ENCODE measurements around the gene MLNR. TPM values are rescaled to one million over a fixed set of nuclear protein-coding genes. Genes with fewer than 3 reads are reported as not detected.

Gene MLNR
- total RNA-seq, 2 experiments from 2014 or later = not detected

DNA sequence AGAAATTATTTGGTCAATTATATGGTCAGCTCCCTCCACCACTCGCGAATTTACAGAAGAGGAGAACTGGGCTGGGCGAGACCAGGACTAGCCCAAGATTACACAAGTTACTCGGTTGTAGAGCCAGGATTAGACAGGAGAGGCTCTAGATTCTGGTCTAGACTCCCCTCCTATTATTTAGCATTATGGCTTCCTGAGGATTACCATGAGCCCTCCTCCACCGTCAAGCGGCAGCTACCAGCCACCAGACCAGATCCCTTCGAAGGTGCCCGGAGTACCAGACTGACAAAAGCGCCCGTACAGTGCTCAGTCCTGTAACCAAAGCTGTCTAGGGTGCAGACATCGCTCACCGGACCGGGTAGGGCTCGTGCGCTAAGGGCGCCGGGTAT, 497 bp upstream of the MLNR start:
- no peaks in the 10 kb centered on the region for H4K20me1 ChIP-seq (ENCODE audit: insufficient read depth, low read length)
- H3K79me2 ChIP-seq (ENCODE audit: insufficient read depth, low read depth, low read length) = no peaks in the 10 kb centered on the region
- no peak for DNase-seq (ENCODE audit: low spot score)
- POLR2A ChIA-PET = no interaction called here
- H3K9me3 ChIP-seq (ENCODE audit: low read length) = no peaks in the 10 kb centered on the region
- H3K27ac ChIP-seq (ENCODE audit: low read depth, low read length, poor library complexity, severe bottlenecking) = no peak overlapping the region
- intact Hi-C loops (cut with micrococcal nuclease; ENCODE audit: unreplicated experiment) = no loop called here
- no peak overlapping the region for H3K4me2 ChIP-seq (ENCODE audit: low read length)
- BruUV-seq (replicated peaks) = no TSS peak
- H3K9me2 ChIP-seq (ENCODE audit: insufficient read depth, low read length) = no peaks in the 10 kb centered on the region
- H3K4me1 ChIP-seq (ENCODE audit: insufficient read depth, low read length, poor library complexity, severe bottlenecking) = peaks cover 8% of the 10 kb centered on the region
- CTCF ChIA-PET (ENCODE audit: unreplicated experiment) = no interaction called here
- H3K36me3 ChIP-seq (ENCODE audit: insufficient read depth, low read length) = no peaks in the 10 kb centered on the region
- no peak overlapping the region for H2AFZ ChIP-seq (ENCODE audit: low read length)
- no peak overlapping the region for H3K4me3 ChIP-seq (ENCODE audit: low read depth, low read length, poor library complexity, severe bottlenecking)
- no peak for TF ChIP-seq EZH2phosphoT487 (IDR thresholded peaks at IDR 0.05; ENCODE audit: borderline replicate concordance, low read depth, low read length)
- TF ChIP-seq, protein P1, sequence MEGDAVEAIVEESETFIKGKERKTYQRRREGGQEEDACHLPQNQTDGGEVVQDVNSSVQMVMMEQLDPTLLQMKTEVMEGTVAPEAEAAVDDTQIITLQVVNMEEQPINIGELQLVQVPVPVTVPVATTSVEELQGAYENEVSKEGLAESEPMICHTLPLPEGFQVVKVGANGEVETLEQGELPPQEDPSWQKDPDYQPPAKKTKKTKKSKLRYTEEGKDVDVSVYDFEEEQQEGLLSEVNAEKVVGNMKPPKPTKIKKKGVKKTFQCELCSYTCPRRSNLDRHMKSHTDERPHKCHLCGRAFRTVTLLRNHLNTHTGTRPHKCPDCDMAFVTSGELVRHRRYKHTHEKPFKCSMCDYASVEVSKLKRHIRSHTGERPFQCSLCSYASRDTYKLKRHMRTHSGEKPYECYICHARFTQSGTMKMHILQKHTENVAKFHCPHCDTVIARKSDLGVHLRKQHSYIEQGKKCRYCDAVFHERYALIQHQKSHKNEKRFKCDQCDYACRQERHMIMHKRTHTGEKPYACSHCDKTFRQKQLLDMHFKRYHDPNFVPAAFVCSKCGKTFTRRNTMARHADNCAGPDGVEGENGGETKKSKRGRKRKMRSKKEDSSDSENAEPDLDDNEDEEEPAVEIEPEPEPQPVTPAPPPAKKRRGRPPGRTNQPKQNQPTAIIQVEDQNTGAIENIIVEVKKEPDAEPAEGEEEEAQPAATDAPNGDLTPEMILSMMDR (conservative IDR thresholded peaks at IDR 0.05; ENCODE audit: low read length) = no peak

DNA sequence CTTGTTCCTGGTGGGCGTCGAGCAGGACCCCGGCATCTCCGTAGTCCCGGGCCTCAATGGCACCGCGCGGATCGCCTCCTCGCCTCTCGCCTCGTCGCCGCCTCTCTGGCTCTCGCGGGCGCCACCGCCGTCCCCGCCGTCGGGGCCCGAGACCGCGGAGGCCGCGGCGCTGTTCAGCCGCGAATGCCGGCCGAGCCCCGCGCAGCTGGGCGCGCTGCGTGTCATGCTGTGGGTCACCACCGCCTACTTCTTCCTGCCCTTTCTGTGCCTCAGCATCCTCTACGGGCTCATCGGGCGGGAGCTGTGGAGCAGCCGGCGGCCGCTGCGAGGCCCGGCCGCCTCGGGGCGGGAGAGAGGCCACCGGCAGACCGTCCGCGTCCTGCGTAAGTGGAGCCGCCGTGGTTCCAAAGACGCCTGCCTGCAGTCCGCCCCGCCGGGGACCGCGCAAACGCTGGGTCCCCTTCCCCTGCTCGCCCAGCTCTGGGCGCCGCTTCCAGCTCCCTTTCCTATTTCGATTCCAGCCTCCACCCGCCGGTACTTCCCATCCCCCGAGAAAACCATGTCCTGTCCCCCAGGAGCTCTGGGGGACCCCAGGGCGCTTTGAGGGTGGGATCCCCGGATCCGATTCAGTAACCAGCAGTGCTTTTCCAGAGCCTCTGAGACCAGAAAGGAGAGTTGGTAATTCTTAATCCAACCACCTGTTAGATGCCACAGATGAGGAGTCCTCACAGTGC, 885 bp downstream of the MLNR start:
- Histone ChIP-seq H3K36me3 (ENCODE audit: insufficient read depth, low read length) (no peaks in the 10 kb centered on the region), H3K4me1 (ENCODE audit: insufficient read depth, low read length, poor library complexity, severe bottlenecking) (no peaks in the 10 kb centered on the region), H2AFZ (ENCODE audit: low read length) (no peak overlapping the region), H3K4me2 (ENCODE audit: low read length) (no peak overlapping the region), H3K79me2 (ENCODE audit: insufficient read depth, low read depth, low read length) (no peaks in the 10 kb centered on the region), H3K9me3 (ENCODE audit: low read length) (no peaks in the 10 kb centered on the region), H3K9me2 (ENCODE audit: insufficient read depth, low read length) (no peaks in the 10 kb centered on the region), H3K4me3 (ENCODE audit: low read depth, low read length, poor library complexity, severe bottlenecking) (no peak overlapping the region), H4K20me1 (ENCODE audit: insufficient read depth, low read length) (no peaks in the 10 kb centered on the region), H3K27ac (ENCODE audit: low read depth, low read length, poor library complexity, severe bottlenecking) (no peak overlapping the region)
- TF ChIP-seq, protein P1 (conservative IDR thresholded peaks at IDR 0.05; ENCODE audit: low read length) = no peak
- no peak for TF ChIP-seq EZH2phosphoT487 (IDR thresholded peaks at IDR 0.05; ENCODE audit: borderline replicate concordance, low read depth, low read length)
- POLR2A ChIA-PET = no interaction called here
- CTCF ChIA-PET (ENCODE audit: unreplicated experiment) = no interaction called here
- intact Hi-C loops (cut with micrococcal nuclease; ENCODE audit: unreplicated experiment) = no loop called here
- BruUV-seq (replicated peaks) = no TSS peak
- DNase-seq (ENCODE audit: low spot score) = no peak

DNA sequence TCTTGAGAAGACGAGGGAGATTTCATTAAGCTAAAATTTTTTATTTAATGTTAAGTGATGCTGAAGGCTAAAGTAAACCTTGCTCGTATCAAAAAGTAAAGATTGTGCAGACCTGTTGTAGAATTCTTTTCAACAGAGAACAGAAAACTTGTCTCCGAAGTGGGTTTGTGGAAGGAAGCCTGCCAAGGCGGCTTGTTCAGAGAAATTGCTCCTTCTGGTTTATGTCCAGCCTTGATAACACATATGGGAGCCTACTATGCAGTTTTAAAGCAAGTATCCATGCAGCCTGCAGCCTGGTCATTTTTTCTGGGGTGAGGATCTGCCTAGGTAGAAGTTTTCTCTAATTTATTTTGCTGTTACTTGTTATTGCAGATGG, 1.4 kb downstream of the MLNR start:
- no peak for TF ChIP-seq EZH2phosphoT487 (IDR thresholded peaks at IDR 0.05; ENCODE audit: borderline replicate concordance, low read depth, low read length)
- TF ChIP-seq, protein P1 (conservative IDR thresholded peaks at IDR 0.05; ENCODE audit: low read length) = no peak
- ChIA-PET POLR2A (no interaction called here), CTCF (ENCODE audit: unreplicated experiment) (no interaction called here)
- Histone ChIP-seq H3K36me3 (ENCODE audit: insufficient read depth, low read length) (no peaks in the 10 kb centered on the region), H3K9me2 (ENCODE audit: insufficient read depth, low read length) (no peaks in the 10 kb centered on the region), H2AFZ (ENCODE audit: low read length) (no peak overlapping the region), H4K20me1 (ENCODE audit: insufficient read depth, low read length) (no peaks in the 10 kb centered on the region), H3K4me3 (ENCODE audit: low read depth, low read length, poor library complexity, severe bottlenecking) (no peak overlapping the region), H3K79me2 (ENCODE audit: insufficient read depth, low read depth, low read length) (no peaks in the 10 kb centered on the region), H3K27ac (ENCODE audit: low read depth, low read length, poor library complexity, severe bottlenecking) (no peak overlapping the region), H3K9me3 (ENCODE audit: low read length) (no peaks in the 10 kb centered on the region), H3K4me2 (ENCODE audit: low read length) (no peak overlapping the region), H3K4me1 (ENCODE audit: insufficient read depth, low read length, poor library complexity, severe bottlenecking) (no peaks in the 10 kb centered on the region)
- intact Hi-C loops (cut with micrococcal nuclease; ENCODE audit: unreplicated experiment) = no loop called here
- DNase-seq (ENCODE audit: low spot score) = no peak
- no TSS peak for BruUV-seq (replicated peaks)

Measured in OCI-LY7 (cell line).